Measurements from ENCODE around the gene MBNL3.

The MBNL3 gene

GRCh38 chrX:132488819-132489577 lies at the start of gene MBNL3:
Gene MBNL3 (minus strand): TSS chrX:132489038. CDS start chrX:132439611, 49,427 bp downstream.
- DNase-seq (ENCODE audit: low read depth in 3 of 3): peak in 2 of 3 donors; percentile 22 to 39

GRCh38 chrX:132533409-132533808 lies 44.6 kb upstream of the MBNL3 start:
- no peak for DNase-seq (ENCODE audit: low read depth in 3 of 3)

GRCh38 chrX:132532913-132533312 lies 44.1 kb upstream of the MBNL3 start:
- no peak for DNase-seq (ENCODE audit: low read depth in 3 of 3)

- DNase-seq (ENCODE audit: low read depth in 3 of 3): no peak
Observed at GRCh38 chrX:132532097-132532496, 43.3 kb upstream of the MBNL3 start.

- no peak for DNase-seq (ENCODE audit: low read depth in 3 of 3)
Observed at GRCh38 chrX:132520792-132521191, 32.0 kb upstream of the MBNL3 start.

GRCh38 chrX:132520213-132520612 lies 31.4 kb upstream of the MBNL3 start:
- no peak for DNase-seq (ENCODE audit: low read depth in 3 of 3)

- no peak for DNase-seq (ENCODE audit: low read depth in 3 of 3)
Observed at GRCh38 chrX:132518401-132518800, 29.6 kb upstream of the MBNL3 start.

- no peak for DNase-seq (ENCODE audit: low read depth in 3 of 3)
Observed at GRCh38 chrX:132508834-132509233, 20.0 kb upstream of the MBNL3 start.

- DNase-seq (ENCODE audit: low read depth in 3 of 3): no peak
Observed at GRCh38 chrX:132505116-132505515, 16.3 kb upstream of the MBNL3 start.

- no peak for DNase-seq (ENCODE audit: low read depth in 3 of 3)
Observed at GRCh38 chrX:132504417-132504816, 15.6 kb upstream of the MBNL3 start.

GRCh38 chrX:132501606-132502005 lies 12.8 kb upstream of the MBNL3 start:
- no peak for DNase-seq (ENCODE audit: low read depth in 3 of 3)

- no peak for DNase-seq (ENCODE audit: low read depth in 3 of 3)
Observed at GRCh38 chrX:132497432-132497831, 8.6 kb upstream of the MBNL3 start.

- no peak for DNase-seq (ENCODE audit: low read depth in 3 of 3)
Observed at GRCh38 chrX:132493095-132493494, 4.3 kb upstream of the MBNL3 start.

GRCh38 chrX:132491191-132491590 lies 2.4 kb upstream of the MBNL3 start:
- DNase-seq (ENCODE audit: low read depth in 3 of 3): no peak

- peak in 1 of 3 donors; percentile 25 for DNase-seq (ENCODE audit: low read depth in 3 of 3)
Observed at GRCh38 chrX:132489578-132490419, 961 bp upstream of the MBNL3 start.

- DNase-seq (ENCODE audit: low read depth in 3 of 3): no peak
Observed at GRCh38 chrX:132488180-132488705, 595 bp downstream of the MBNL3 start.

GRCh38 chrX:132486599-132487178 lies 2.1 kb downstream of the MBNL3 start:
- DNase-seq (ENCODE audit: low read depth in 3 of 3): no peak

- no peak for DNase-seq (ENCODE audit: low read depth in 3 of 3)
Observed at GRCh38 chrX:132483951-132484350, 4.9 kb downstream of the MBNL3 start.

GRCh38 chrX:132483488-132483887 lies 5.3 kb downstream of the MBNL3 start:
- DNase-seq (ENCODE audit: low read depth in 3 of 3): no peak

GRCh38 chrX:132482632-132483031 lies 6.2 kb downstream of the MBNL3 start:
- DNase-seq (ENCODE audit: low read depth in 3 of 3): no peak

GRCh38 chrX:132481449-132481848 lies 7.4 kb downstream of the MBNL3 start:
- no peak for DNase-seq (ENCODE audit: low read depth in 3 of 3)

GRCh38 chrX:132480581-132481203 lies 8.1 kb downstream of the MBNL3 start:
- DNase-seq (ENCODE audit: low read depth in 3 of 3): no peak

Data from stimulated activated CD4-positive, alpha-beta T cell treated with anti-CD3 and anti-CD28 coated beads, TNF-alpha, amount 100 ng/mL, for 48 hours (primary cell).